Mesenchymal stem cell (in vitro differentiated cells and primary cell): ENCODE measurements around the gene AKT1S1. TPM values are rescaled to one million over a fixed set of nuclear protein-coding genes. Genes with fewer than 3 reads are reported as not detected.
A peak's percentile ranks its signal among the peaks of the same experiment; 100 is the strongest.
"Not testable (repeated sequence)": the region's sequence is repeated elsewhere in the genome, so short reads cannot be mapped to it uniquely, and the experiment has no call there.

ENCODE experiments used
- DNase-seq: peaks from one replicate; pipeline ENCODE4 v3.0.0-alpha.2; 2013
- H2AFZ ChIP-seq: one replicate; pipeline ENCODE4 v1.6.1; 2013; ENCODE audit warnings: low read depth, mild to moderate bottlenecking, control low read depth, inconsistent platforms, low read length, moderate library complexity
- H2AK5ac ChIP-seq: 2 replicates; pipeline ENCODE4 v1.6.1; 2013; ENCODE audit warnings: low read length, moderate library complexity, mild to moderate bottlenecking, inconsistent platforms; ENCODE audit not compliant: severe bottlenecking
- H2BK120ac ChIP-seq: one replicate; pipeline ENCODE4 v1.6.1; 2013; ENCODE audit warnings: low read depth, mild to moderate bottlenecking, inconsistent platforms, low read length, moderate library complexity
- H2BK12ac ChIP-seq, 2 experiments: one replicate each; pipeline ENCODE4 v1.6.1; 2013; ENCODE audit warnings: inconsistent platforms in 2 of 2, low read length in 2 of 2, mild to moderate bottlenecking in 2 of 2, moderate library complexity in 2 of 2, control low read depth in 1 of 2
- H2BK15ac ChIP-seq: one replicate; pipeline ENCODE4 v1.6.1; 2013; ENCODE audit warnings: mild to moderate bottlenecking, low read depth, inconsistent platforms; ENCODE audit not compliant: poor library complexity, severe bottlenecking
- H2BK5ac ChIP-seq: 2 replicates; pipeline ENCODE4 v1.6.1; 2013; ENCODE audit warnings: low read depth, mild to moderate bottlenecking, low read length, control low read depth, inconsistent platforms; ENCODE audit not compliant: poor library complexity, severe bottlenecking
- H3K14ac ChIP-seq, 2 experiments: one replicate each; pipeline ENCODE4 v1.6.1; 2013; ENCODE audit warnings: inconsistent platforms in 2 of 2, low read length in 2 of 2, control low read depth in 1 of 2, mild to moderate bottlenecking in 1 of 2, moderate library complexity in 1 of 2
- H3K18ac ChIP-seq, 2 experiments: one replicate each; pipeline ENCODE4 v1.6.1; 2013; ENCODE audit warnings: inconsistent platforms in 2 of 2, low read length in 2 of 2, control low read depth in 1 of 2, low read depth in 1 of 2, mild to moderate bottlenecking in 1 of 2
- H3K23ac ChIP-seq, 2 experiments: one replicate each; pipeline ENCODE4 v1.6.1; 2013; ENCODE audit warnings: inconsistent platforms in 2 of 2, low read length in 2 of 2, mild to moderate bottlenecking in 2 of 2, moderate library complexity in 2 of 2, control low read depth in 1 of 2
- H3K27ac ChIP-seq: 2 replicates; pipeline ENCODE4 v1.5.1; 2013; ENCODE audit warnings: mild to moderate bottlenecking, moderate library complexity, low read length, control low read depth, inconsistent platforms; ENCODE audit not compliant: poor library complexity, severe bottlenecking
- H3K27me3 ChIP-seq, 2 experiments: 2 replicates each; pipeline versions ENCODE4 v1.6.1 to v1.7.0; 2013; ENCODE audit warnings: low read length in 2 of 2, mild to moderate bottlenecking in 2 of 2, moderate library complexity in 2 of 2, control low read depth in 1 of 2, inconsistent platforms in 1 of 2; ENCODE audit not compliant: control insufficient read depth in 1 of 2, insufficient read depth in 1 of 2
- H3K36me3 ChIP-seq, 2 experiments: 2 replicates each; pipeline versions ENCODE4 v1.6.1 to v1.7.0; 2013; ENCODE audit warnings: low read length in 2 of 2, control low read depth in 1 of 2, inconsistent platforms in 1 of 2, low read depth in 1 of 2, mild to moderate bottlenecking in 1 of 2; ENCODE audit not compliant: insufficient read depth in 2 of 2, control insufficient read depth in 1 of 2
- H3K4ac ChIP-seq, 2 experiments: one replicate each; pipeline ENCODE4 v1.6.1; 2013; ENCODE audit warnings: inconsistent platforms in 2 of 2, low read length in 2 of 2, mild to moderate bottlenecking in 2 of 2, moderate library complexity in 2 of 2, control low read depth in 1 of 2, low read depth in 1 of 2
- H3K4me1 ChIP-seq: 2 replicates; pipeline ENCODE4 v1.6.1; 2013; ENCODE audit warnings: low read depth, low read length, control low read depth; ENCODE audit not compliant: control insufficient read depth, insufficient read depth
- H3K4me2 ChIP-seq: 2 replicates; pipeline ENCODE4 v1.6.1; 2013; ENCODE audit warnings: low read length, mild to moderate bottlenecking, inconsistent platforms; ENCODE audit not compliant: poor library complexity, severe bottlenecking
- H3K4me3 ChIP-seq, 2 experiments: 2 replicates each; pipeline versions ENCODE4 v1.5.1 to v1.7.0; 2013; ENCODE audit warnings: low read length in 2 of 2, mild to moderate bottlenecking in 2 of 2, control low read depth in 1 of 2, low read depth in 1 of 2; ENCODE audit not compliant: insufficient read depth in 1 of 2
- H3K79me1 ChIP-seq: replicated peaks from 2 replicates; pipeline ENCODE4 v1.6.1; 2013; ENCODE audit warnings: mild to moderate bottlenecking, control low read depth, low read length, inconsistent platforms; ENCODE audit not compliant: poor library complexity, severe bottlenecking
- H3K9ac ChIP-seq: 2 replicates; pipeline ENCODE4 v1.7.0; 2013; ENCODE audit warnings: mild to moderate bottlenecking, low read length, moderate library complexity
- H3K9me3 ChIP-seq: 2 replicates; pipeline ENCODE4 v1.7.0; 2013; ENCODE audit warnings: mild to moderate bottlenecking, low read length; ENCODE audit not compliant: control insufficient read depth
- H4K8ac ChIP-seq: one replicate; pipeline ENCODE4 v1.6.1; 2013; ENCODE audit warnings: inconsistent platforms, mild to moderate bottlenecking, low read length, moderate library complexity
- H4K91ac ChIP-seq: one replicate; pipeline ENCODE4 v1.6.1; 2013; ENCODE audit warnings: mild to moderate bottlenecking, low read length, inconsistent platforms
- WGBS: methylation state at CpG from one replicate; pipeline ENCODE4 v1.1.7; 2013; ENCODE audit warnings: mixed read lengths; 5-methylcytosine and 5-hydroxymethylcytosine counted together
- small RNA-seq: library from polyadenylated mRNA; stranded (forward); fragments of <200 nt; extraction: miRNeasy Mini kit (QIAGEN cat#:217004); gene quantifications from one replicate; pipeline ENCODE3, GENCODE V24; 2013; ENCODE audit warnings: low read depth

AKT1S1 gene

DNA sequence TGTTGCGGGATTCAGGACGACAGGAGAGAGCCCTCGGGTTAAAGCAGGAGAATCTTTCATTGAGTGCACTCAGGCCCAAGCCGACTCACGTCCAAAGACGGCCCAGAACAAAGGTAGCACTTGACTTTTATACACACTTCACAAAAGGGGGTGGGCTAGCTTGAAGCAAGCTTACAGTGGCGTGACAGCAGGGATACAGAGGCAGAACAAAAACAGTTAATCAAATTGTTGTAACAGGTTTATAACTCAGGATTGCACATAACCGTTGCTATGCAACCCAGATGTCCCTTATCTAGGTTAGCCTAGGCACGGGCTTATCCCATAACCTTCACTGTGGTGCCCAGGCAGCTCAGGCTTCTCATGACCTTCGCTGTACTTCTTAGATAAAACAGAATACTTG lies 57.0 kb downstream of the AKT1S1 start:
- peak; percentile 45 for DNase-seq

DNA sequence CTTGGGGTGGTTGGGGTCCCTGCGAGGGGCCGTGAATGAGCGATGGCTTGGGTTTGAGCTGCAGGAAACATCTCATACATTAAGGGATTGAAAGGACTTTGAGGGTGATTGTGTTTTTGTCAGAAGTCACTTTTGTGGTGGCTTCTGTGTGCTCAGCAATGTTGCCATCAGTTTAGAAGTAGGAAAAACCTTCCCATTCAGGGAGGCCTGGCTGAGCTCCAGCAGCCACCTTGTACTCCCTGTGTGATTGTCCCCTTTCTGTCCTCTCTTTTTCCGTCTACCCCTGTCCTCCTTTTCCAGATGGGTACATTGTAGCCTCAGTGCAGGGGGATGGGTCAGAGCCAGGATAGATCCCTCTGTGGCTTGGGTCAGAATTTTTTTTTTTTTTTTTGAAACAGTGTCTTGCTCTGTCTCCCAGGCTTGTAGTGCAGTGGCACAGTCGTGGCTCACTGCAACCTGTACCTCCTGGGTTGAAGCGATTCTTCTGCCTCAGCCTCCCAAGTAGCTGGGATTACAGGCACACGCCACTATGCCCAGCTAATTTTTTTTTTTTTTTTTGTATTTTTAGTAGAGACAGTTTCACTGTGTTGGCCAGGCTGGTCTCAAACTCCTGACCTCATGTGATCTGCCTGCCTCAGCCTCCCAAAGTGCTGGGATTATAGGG lies 57.6 kb downstream of the AKT1S1 start:
- DNase-seq, H4K8ac ChIP-seq: not testable (repeated sequence)

More for the DNA sequence above, 57.0 kb downstream of the AKT1S1 start:
- no peak overlapping the region for H2AK5ac ChIP-seq
- H3K18ac ChIP-seq: no peak overlapping the region
- H2BK120ac ChIP-seq: no peak overlapping the region
- no peak overlapping the region for H2BK5ac ChIP-seq
- peaks cover 11% of the 10 kb centered on the region for H3K4me1 ChIP-seq
- WGBS: 82% methylated on average over 9 of the region's 10 CpGs
- H4K91ac ChIP-seq: no peak overlapping the region
- H3K4me2 ChIP-seq: no peak overlapping the region
- no peak overlapping the region for H3K27ac ChIP-seq
- H2BK15ac ChIP-seq: no peak overlapping the region
- H3K36me3 ChIP-seq: peaks cover 25 to 27% of the 10 kb centered on the region in 2 experiments
- no peak overlapping the region for H2AFZ ChIP-seq
- H3K14ac ChIP-seq: no peak overlapping the region
- H3K23ac ChIP-seq: no peak overlapping the region
- no peak overlapping the region for H3K4me3 ChIP-seq
- peak overlapping the region; percentile 99 for H3K9ac ChIP-seq
- H2BK12ac ChIP-seq: no peak overlapping the region
- H3K4ac ChIP-seq: no peak overlapping the region
- H4K8ac ChIP-seq: no peak overlapping the region
- peaks cover 29% of the 10 kb centered on the region for H3K79me1 ChIP-seq
- H3K27me3 ChIP-seq: no peaks in the 10 kb centered on the region
- no peaks in the 10 kb centered on the region for H3K9me3 ChIP-seq

More for the DNA sequence above, 57.6 kb downstream of the AKT1S1 start:
- not testable (repeated sequence) for H3K23ac ChIP-seq, H2BK120ac ChIP-seq, H3K27ac ChIP-seq, H2AK5ac ChIP-seq, H4K91ac ChIP-seq, H2AFZ ChIP-seq, H3K18ac ChIP-seq, H2BK15ac ChIP-seq, H3K9me3 ChIP-seq, H2BK5ac ChIP-seq, H2BK12ac ChIP-seq, H3K27me3 ChIP-seq, H3K4ac ChIP-seq
- WGBS: 93% methylated on average over 5 of the region's 7 CpGs
- peaks cover 11% of the 10 kb centered on the region for H3K4me1 ChIP-seq
- H3K79me1 ChIP-seq: peaks cover 27% of the 10 kb centered on the region
- peak overlapping the region in 1 of 2 experiments; percentile 11 for H3K14ac ChIP-seq
- peaks cover 25 to 27% of the 10 kb centered on the region in 2 experiments for H3K36me3 ChIP-seq
- peak overlapping the region in 1 of 2 experiments; percentile 99 for H3K4me3 ChIP-seq
- peak overlapping the region; percentile 91 for H3K4me2 ChIP-seq
- H3K9ac ChIP-seq: peak overlapping the region; percentile 99

Small RNA genes lying within 50 kb of the gene (small RNA-seq; reads per million reads assigned to genes)
- gene MIR4749: not detected
